Lower lobe of right lung (tissue), 2 donors: ENCODE results near the gene HOXB9. TPM values are rescaled to one million over a fixed set of nuclear protein-coding genes. Genes with fewer than 3 reads are reported as not detected.
A peak's percentile ranks its signal among the peaks of the same experiment; 100 is the strongest.

Experiments
- ATAC-seq, 2 donors: fragments of 200-7000 bp; cut with Tn5 transposase; one replicate each; pipeline ENCODE4 v1.9.1; 2020 to 2022; ENCODE audit warnings: mild to moderate bottlenecking in 2 of 2, moderate library complexity in 2 of 2
- DNase-seq: peaks from one replicate; pipeline ENCODE4 v3.0.0-alpha.2; 2020
- H3K27ac ChIP-seq: fragments of 200-600 bp; one replicate; pipeline ENCODE4 v1.8.0; 2022
- H3K27me3 ChIP-seq: fragments of 200-600 bp; one replicate; pipeline ENCODE4 v1.8.0; 2022; ENCODE audit warnings: low read depth
- H3K36me3 ChIP-seq: fragments of 200-600 bp; one replicate; pipeline ENCODE4 v1.8.0; 2022; ENCODE audit warnings: mild to moderate bottlenecking
- H3K4me1 ChIP-seq: fragments of 200-600 bp; one replicate; pipeline ENCODE4 v1.8.0; 2022
- H3K4me3 ChIP-seq: fragments of 200-600 bp; one replicate; pipeline ENCODE4 v1.8.0; 2022; ENCODE audit warnings: mild to moderate bottlenecking
- H3K9me3 ChIP-seq: fragments of 200-600 bp; one replicate; pipeline ENCODE4 v1.8.0; 2022
- intact Hi-C: fragments of 100-400 bp; cut with DNase I; formaldehyde crosslinking; loops from one replicate; pipeline ENCODE4 v1.11.0; 2022
- total RNA-seq: library from RNA; stranded (reverse); fragmentation: NEBNext Ultra II Directional; extraction: Animal tissue kit (Norgen Biotek cat#: 25700); gene quantifications from one replicate; pipeline ENCODE4 v1.2.1, GENCODE V29; 2021
- TF ChIP-seq, protein P1 (sequence below): fragments of 200-600 bp; IDR thresholded peaks from one replicate; pipeline ENCODE4 v1.8.0; 2022; ENCODE audit warnings: antibody characterized with exemption, mild to moderate bottlenecking
- donor health status: DM: no; HTN: yes; CAD: no; lungs with severe emphysema.

The HOXB9 gene
- total RNA-seq, 1 donor from 2014 or later = not detected

DNA sequence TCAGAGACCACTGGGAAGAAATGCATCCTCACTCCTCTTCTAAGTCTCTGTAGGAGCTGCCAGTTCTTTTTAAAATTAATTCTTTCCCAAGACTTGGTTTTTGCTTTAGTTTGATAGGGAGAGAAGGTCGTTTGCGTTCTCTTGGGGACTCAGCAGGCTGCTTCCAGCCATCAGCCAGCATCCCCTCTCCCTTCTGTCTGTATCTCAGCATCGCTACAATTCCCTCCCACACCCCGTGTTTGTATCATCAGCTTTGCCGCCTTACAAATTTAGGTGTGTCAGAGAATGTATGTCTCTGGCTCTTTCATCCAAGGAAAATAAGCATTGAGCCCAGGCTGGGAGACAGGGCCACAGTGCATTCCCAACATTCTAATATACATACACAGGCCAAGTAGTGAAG is 26.8 kb downstream of the HOXB9 start:
- Histone ChIP-seq H3K27me3 (peaks cover 97% of the 10 kb centered on the region), H3K4me1 (peaks cover 35% of the 10 kb centered on the region), H3K27ac (no peak overlapping the region), H3K4me3 (no peak overlapping the region), H3K36me3 (peaks cover 5% of the 10 kb centered on the region), H3K9me3 (no peaks in the 10 kb centered on the region)
- ATAC-seq = no peak
- no peak for DNase-seq
- intact Hi-C loops = no loop called here
- TF ChIP-seq, protein P1, sequence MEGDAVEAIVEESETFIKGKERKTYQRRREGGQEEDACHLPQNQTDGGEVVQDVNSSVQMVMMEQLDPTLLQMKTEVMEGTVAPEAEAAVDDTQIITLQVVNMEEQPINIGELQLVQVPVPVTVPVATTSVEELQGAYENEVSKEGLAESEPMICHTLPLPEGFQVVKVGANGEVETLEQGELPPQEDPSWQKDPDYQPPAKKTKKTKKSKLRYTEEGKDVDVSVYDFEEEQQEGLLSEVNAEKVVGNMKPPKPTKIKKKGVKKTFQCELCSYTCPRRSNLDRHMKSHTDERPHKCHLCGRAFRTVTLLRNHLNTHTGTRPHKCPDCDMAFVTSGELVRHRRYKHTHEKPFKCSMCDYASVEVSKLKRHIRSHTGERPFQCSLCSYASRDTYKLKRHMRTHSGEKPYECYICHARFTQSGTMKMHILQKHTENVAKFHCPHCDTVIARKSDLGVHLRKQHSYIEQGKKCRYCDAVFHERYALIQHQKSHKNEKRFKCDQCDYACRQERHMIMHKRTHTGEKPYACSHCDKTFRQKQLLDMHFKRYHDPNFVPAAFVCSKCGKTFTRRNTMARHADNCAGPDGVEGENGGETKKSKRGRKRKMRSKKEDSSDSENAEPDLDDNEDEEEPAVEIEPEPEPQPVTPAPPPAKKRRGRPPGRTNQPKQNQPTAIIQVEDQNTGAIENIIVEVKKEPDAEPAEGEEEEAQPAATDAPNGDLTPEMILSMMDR = no peak

DNA sequence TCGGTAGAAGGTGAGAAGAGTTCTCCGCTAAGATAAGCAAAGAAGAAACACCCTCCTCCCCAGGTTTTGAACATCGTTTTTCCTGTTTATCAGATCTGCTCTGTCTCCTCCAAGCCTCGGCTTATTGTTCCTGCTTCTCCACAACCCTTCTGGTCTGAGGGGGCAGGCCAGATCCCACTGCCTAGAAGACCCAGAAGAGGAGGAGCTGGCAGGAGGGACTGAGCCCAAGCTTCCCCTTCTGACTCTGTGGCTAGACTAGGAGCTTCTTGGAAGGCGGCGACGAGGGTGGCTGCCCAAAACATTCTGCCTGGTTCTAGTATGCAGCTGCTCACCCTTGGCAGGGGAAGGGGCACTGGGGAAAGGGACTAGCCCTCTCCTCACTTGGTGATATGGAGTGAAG is 27.4 kb downstream of the HOXB9 start:
- Histone ChIP-seq H3K4me3 (peak overlapping the region; percentile 63), H3K4me1 (peaks cover 35% of the 10 kb centered on the region), H3K36me3 (peaks cover 5% of the 10 kb centered on the region), H3K9me3 (no peaks in the 10 kb centered on the region), H3K27ac (no peak overlapping the region), H3K27me3 (peaks cover 97% of the 10 kb centered on the region)
- ATAC-seq (no peak), DNase-seq (no peak)
- TF ChIP-seq, protein P1 = no peak
- intact Hi-C loops = no loop called here

DNA sequence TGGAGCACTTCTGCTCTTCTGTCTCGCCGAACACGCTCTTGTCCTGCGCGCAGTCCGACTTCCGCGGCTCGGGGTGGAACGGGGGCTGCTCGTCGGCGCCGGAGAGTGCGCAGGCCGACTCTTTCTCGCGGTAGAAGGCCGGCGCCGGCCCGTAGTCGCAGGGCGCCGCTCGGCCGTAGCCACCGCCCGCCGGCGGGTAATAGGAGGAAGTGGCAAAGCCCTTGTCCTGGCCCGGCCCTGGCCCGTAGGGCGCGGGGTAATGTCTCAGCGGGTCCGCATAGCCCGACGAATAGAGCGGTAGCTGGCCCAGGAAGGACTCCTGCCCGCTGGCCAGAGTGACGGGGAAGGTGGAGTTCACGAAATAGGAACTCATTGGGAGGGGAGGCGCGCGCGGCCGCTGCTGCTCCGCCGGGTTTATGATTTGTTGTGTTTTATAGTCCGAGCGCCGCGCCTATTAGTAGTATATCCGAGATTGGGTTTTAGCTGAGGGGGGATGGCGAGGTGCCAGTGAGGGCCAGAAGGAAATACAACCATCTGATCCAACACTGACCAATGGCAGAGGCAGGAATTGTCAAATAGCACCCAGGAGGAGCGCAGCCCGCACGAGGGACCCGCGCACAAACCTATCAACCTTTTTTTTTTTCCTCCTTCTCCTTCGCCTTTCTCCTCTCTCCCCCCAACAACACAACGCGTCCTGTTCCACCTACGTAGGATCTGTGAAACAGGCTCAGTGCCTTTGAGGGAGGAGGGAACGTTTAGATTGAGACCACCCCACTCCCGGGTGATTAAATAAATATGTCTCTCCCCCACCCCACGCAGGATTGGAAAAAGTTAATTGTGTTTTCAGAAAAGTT is 28.2 kb downstream of the HOXB9 start:
- Histone ChIP-seq H3K4me3 (peak overlapping the region; percentile 63), H3K4me1 (peaks cover 38% of the 10 kb centered on the region), H3K36me3 (peaks cover 5% of the 10 kb centered on the region), H3K27ac (peak overlapping the region; percentile 74), H3K9me3 (no peaks in the 10 kb centered on the region), H3K27me3 (peaks cover 94% of the 10 kb centered on the region)
- peak; percentile 58 to 60 for ATAC-seq
- DNase-seq = peak; percentile 69
- intact Hi-C loops = no loop called here
- TF ChIP-seq, protein P1 = no peak

DNA sequence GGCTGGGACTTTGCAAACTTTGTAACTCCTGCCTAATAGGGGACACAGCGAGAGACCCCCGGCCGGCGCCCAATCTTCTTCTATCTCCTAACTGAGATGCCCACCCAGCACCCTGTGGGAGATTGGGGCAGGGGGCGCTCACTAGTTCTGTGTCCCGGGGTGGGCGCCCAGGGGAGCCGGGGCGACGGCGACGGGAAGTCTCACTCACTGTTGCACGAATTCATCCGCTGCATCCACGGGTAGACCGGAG is 28.7 kb downstream of the HOXB9 start:
- peaks cover 37% of the 10 kb centered on the region for H3K4me1 ChIP-seq
- TF ChIP-seq, protein P1 = no peak
- H3K4me3 ChIP-seq = peak overlapping the region; percentile 63
- H3K27ac ChIP-seq = peak overlapping the region; percentile 74
- no peak for DNase-seq
- intact Hi-C loops = no loop called here
- H3K27me3 ChIP-seq = peaks cover 94% of the 10 kb centered on the region
- H3K36me3 ChIP-seq = peaks cover 5% of the 10 kb centered on the region
- no peak for ATAC-seq
- H3K9me3 ChIP-seq = no peaks in the 10 kb centered on the region

DNA sequence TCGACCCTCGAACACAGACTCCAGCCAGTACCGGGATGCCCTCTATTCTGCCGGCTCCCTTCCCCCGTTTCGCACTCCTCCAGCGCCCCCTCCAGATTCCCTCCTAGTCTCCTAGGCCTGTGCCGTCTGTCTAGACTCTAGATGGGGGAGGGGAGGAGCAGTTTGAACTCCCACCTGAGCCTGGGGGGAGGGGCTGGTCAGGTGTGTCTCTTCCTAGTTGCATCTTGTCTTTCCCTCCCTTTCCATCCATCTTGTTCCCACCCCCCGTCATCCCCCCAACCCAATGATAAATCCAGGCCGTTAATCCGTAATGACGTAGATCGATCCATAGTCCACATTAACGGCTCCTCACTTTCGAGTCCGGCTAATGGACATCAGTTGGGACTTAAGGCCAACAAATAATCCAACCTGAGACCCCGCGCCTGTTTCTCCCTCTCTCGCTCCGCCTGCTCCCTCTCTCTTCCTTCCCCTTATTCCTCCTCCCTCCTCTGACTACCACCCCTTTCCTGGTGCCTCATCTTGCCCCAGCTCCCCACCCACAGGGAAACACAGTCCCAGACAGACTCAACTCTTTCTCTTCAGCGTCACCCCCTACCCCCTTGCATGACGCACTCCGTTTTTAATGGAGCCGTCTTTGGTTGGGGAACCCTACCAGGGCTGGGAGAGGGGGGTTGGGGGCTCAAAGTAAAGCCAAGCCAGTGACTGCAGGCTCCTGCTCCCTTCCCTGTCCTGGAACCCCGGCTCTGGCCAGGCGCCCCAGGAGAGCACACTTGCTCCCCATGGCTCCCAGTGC is 29.2 kb downstream of the HOXB9 start:
- H3K9me3 ChIP-seq = no peaks in the 10 kb centered on the region
- TF ChIP-seq, protein P1 = no peak
- H3K4me1 ChIP-seq = peaks cover 37% of the 10 kb centered on the region
- H3K4me3 ChIP-seq = peak overlapping the region; percentile 63
- H3K27ac ChIP-seq = peak overlapping the region; percentile 74
- intact Hi-C loops = no loop called here
- ATAC-seq (peak; percentile 18 to 30), DNase-seq (no peak)
- H3K27me3 ChIP-seq = peaks cover 94% of the 10 kb centered on the region
- H3K36me3 ChIP-seq = peaks cover 5% of the 10 kb centered on the region
